Thyroid gland (tissue), 4 donors: ENCODE measurements around the gene MITF.

ENCODE experiments used
- POLR2A ChIP-seq, 2 donors: fragments of 450-650 bp; IDR thresholded peaks; one replicate each; pipeline ENCODE4 v1.6.1; 2017; ENCODE audit warnings: antibody characterized with exemption in 2 of 2, mild to moderate bottlenecking in 2 of 2, moderate library complexity in 1 of 2
- TF ChIP-seq, protein P1 (sequence below), 6 experiments: fragments of 200-600 bp in 3 of 6; fragments of 450-650 bp in 3 of 6; sonication (generic) in 3 of 6; IDR thresholded peaks; one replicate each; pipeline ENCODE4 v1.5.1; 2016 to 2019; ENCODE audit warnings: antibody characterized with exemption in 6 of 6, mild to moderate bottlenecking in 2 of 6, inconsistent platforms in 1 of 6, moderate library complexity in 1 of 6

DNA sequence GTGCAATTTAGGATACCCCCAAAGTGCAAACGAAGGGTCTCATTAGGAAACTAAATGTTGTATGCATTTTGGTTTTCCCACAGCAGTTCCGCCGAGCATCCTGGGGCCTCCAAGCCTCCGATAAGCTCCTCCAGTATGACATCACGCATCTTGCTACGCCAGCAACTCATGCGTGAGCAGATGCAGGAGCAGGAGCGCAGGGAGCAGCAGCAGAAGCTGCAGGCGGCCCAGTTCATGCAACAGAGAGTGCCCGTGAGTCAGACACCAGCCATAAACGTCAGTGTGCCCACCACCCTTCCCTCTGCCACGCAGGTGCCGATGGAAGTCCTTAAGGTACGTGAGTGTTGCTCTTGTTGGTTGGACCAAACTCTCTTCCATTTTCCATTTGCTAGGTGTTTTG lies 139.8 kb downstream of the MITF start:
- TF ChIP-seq, protein P1, sequence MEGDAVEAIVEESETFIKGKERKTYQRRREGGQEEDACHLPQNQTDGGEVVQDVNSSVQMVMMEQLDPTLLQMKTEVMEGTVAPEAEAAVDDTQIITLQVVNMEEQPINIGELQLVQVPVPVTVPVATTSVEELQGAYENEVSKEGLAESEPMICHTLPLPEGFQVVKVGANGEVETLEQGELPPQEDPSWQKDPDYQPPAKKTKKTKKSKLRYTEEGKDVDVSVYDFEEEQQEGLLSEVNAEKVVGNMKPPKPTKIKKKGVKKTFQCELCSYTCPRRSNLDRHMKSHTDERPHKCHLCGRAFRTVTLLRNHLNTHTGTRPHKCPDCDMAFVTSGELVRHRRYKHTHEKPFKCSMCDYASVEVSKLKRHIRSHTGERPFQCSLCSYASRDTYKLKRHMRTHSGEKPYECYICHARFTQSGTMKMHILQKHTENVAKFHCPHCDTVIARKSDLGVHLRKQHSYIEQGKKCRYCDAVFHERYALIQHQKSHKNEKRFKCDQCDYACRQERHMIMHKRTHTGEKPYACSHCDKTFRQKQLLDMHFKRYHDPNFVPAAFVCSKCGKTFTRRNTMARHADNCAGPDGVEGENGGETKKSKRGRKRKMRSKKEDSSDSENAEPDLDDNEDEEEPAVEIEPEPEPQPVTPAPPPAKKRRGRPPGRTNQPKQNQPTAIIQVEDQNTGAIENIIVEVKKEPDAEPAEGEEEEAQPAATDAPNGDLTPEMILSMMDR (IDR thresholded peaks at IDR 0.05): no peak
- no peak for TF ChIP-seq POLR2A (IDR thresholded peaks at IDR 0.05)
